IPS DF 6.9 (cell line): Measurements from ENCODE around the gene NTRK3.

Source experiments
- DNase-seq: peaks from one replicate; pipeline ENCODE4 v3.0.0-alpha.2; 2013; ENCODE audit warnings: low read depth, low spot score
- H3K27ac ChIP-seq: one replicate; pipeline ENCODE4 v1.5.1; 2013; ENCODE audit warnings: low read length, control low read depth
- H3K27me3 ChIP-seq: 2 replicates; pipeline ENCODE4 v1.6.1; 2013; ENCODE audit warnings: mild to moderate bottlenecking, low read length; ENCODE audit not compliant: control insufficient read depth, insufficient read depth
- H3K36me3 ChIP-seq: 2 replicates; pipeline ENCODE4 v1.6.1; 2013; ENCODE audit warnings: low read length; ENCODE audit not compliant: control insufficient read depth, insufficient read depth
- H3K4me1 ChIP-seq: 2 replicates; pipeline ENCODE4 v1.6.1; 2013; ENCODE audit warnings: low read length; ENCODE audit not compliant: control insufficient read depth, insufficient read depth
- H3K4me3 ChIP-seq: 2 replicates; pipeline ENCODE4 v1.5.1; 2013; ENCODE audit warnings: mild to moderate bottlenecking, low read length
- H3K9me3 ChIP-seq: 2 replicates; pipeline ENCODE4 v1.6.1; 2013; ENCODE audit warnings: low read length, inconsistent platforms; ENCODE audit not compliant: control insufficient read depth, insufficient read depth
- WGBS: extraction: QIAGEN DNeasy Blood & Tissue Kit; methylation state at CpG from one replicate; pipeline ENCODE4 v1.1.7; 2013; ENCODE audit warnings: mixed read lengths, missing lambda C conversion rate; ENCODE audit not compliant: insufficient read length, insufficient coverage; 5-methylcytosine and 5-hydroxymethylcytosine counted together

Gene NTRK3

GRCh38 chr15:88067331-88067685, 189.2 kb downstream of the NTRK3 start:
- Histone ChIP-seq H3K4me3 (no peak overlapping the region), H3K27me3 (no peaks in the 10 kb centered on the region), H3K4me1 (peaks cover 2% of the 10 kb centered on the region; the same call in 1 of the 2 replicates), H3K9me3 (no peaks in the 10 kb centered on the region), H3K36me3 (no peaks in the 10 kb centered on the region), H3K27ac (no peak overlapping the region)
- WGBS, result no CpG with 5 or more reads among the region's 3 CpGs
- no peak for DNase-seq

- whole genome bisulfite sequencing, result no CpG with 5 or more reads among the region's 4 CpGs
- H3K9me3 ChIP-seq, result no peaks in the 10 kb centered on the region
- H3K4me1 ChIP-seq, result peaks cover 2% of the 10 kb centered on the region; the same call in 1 of the 2 replicates
- H3K27me3 ChIP-seq, result no peaks in the 10 kb centered on the region
- H3K27ac ChIP-seq, result no peak overlapping the region
- H3K36me3 ChIP-seq, result no peaks in the 10 kb centered on the region
- no peak overlapping the region for H3K4me3 ChIP-seq
- DNase-seq, result no peak
Measured at GRCh38 chr15:88066636-88067330, 189.8 kb downstream of the NTRK3 start.

GRCh38 chr15:88061452-88061851, 195.1 kb downstream of the NTRK3 start:
- no peaks in the 10 kb centered on the region for H3K27me3 ChIP-seq
- no peaks in the 10 kb centered on the region for H3K36me3 ChIP-seq
- WGBS, result no CpG with 5 or more reads among the region's 10 CpGs
- no peak for DNase-seq
- no peaks in the 10 kb centered on the region for H3K4me1 ChIP-seq
- H3K9me3 ChIP-seq, result no peaks in the 10 kb centered on the region
- no peak overlapping the region for H3K4me3 ChIP-seq
- H3K27ac ChIP-seq, result no peak overlapping the region

- H3K27me3 ChIP-seq, result no peaks in the 10 kb centered on the region
- H3K4me1 ChIP-seq, result no peaks in the 10 kb centered on the region
- H3K27ac ChIP-seq, result no peak overlapping the region
- no peak overlapping the region for H3K4me3 ChIP-seq
- no peaks in the 10 kb centered on the region for H3K36me3 ChIP-seq
- no peaks in the 10 kb centered on the region for H3K9me3 ChIP-seq
- no CpG with 5 or more reads among the region's 4 CpGs for whole genome bisulfite sequencing
- no peak for DNase-seq
Measured at GRCh38 chr15:88060383-88060782, 196.2 kb downstream of the NTRK3 start.

GRCh38 chr15:88057836-88058235, 198.7 kb downstream of the NTRK3 start:
- no peaks in the 10 kb centered on the region for H3K27me3 ChIP-seq
- H3K4me3 ChIP-seq, result no peak overlapping the region
- no peaks in the 10 kb centered on the region for H3K4me1 ChIP-seq
- WGBS, result no CpG with 5 or more reads among the region's 9 CpGs
- DNase-seq, result no peak
- no peak overlapping the region for H3K27ac ChIP-seq
- no peaks in the 10 kb centered on the region for H3K36me3 ChIP-seq
- H3K9me3 ChIP-seq, result no peaks in the 10 kb centered on the region

GRCh38 chr15:88049506-88049905, 207.0 kb downstream of the NTRK3 start:
- Histone ChIP-seq H3K4me3 (no peak overlapping the region), H3K9me3 (no peaks in the 10 kb centered on the region), H3K4me1 (no peaks in the 10 kb centered on the region; the same call in 1 of the 2 replicates), H3K27ac (no peak overlapping the region), H3K36me3 (no peaks in the 10 kb centered on the region), H3K27me3 (no peaks in the 10 kb centered on the region)
- no CpG with 5 or more reads among the region's 1 CpG for WGBS
- no peak for DNase-seq

GRCh38 chr15:88048755-88049154, 207.8 kb downstream of the NTRK3 start:
- Histone ChIP-seq H3K36me3 (no peaks in the 10 kb centered on the region), H3K27me3 (no peaks in the 10 kb centered on the region), H3K9me3 (no peaks in the 10 kb centered on the region), H3K27ac (no peak overlapping the region), H3K4me1 (no peaks in the 10 kb centered on the region; the same call in 1 of the 2 replicates), H3K4me3 (no peak overlapping the region)
- DNase-seq, result no peak
- WGBS, result no CpG with 5 or more reads among the region's 3 CpGs

GRCh38 chr15:88048237-88048636, 208.3 kb downstream of the NTRK3 start:
- Histone ChIP-seq H3K36me3 (no peaks in the 10 kb centered on the region), H3K4me1 (no peaks in the 10 kb centered on the region; the same call in 1 of the 2 replicates), H3K9me3 (no peaks in the 10 kb centered on the region)

GRCh38 chr15:88046576-88047129, 209.9 kb downstream of the NTRK3 start:
- Histone ChIP-seq H3K4me3 (no peak overlapping the region), H3K4me1 (no peaks in the 10 kb centered on the region; the same call in 1 of the 2 replicates), H3K36me3 (no peaks in the 10 kb centered on the region), H3K27ac (no peak overlapping the region), H3K27me3 (no peaks in the 10 kb centered on the region), H3K9me3 (no peaks in the 10 kb centered on the region)
- no peak for DNase-seq
- no CpG with 5 or more reads among the region's 13 CpGs for WGBS

More at GRCh38 chr15:88048237-88048636, 208.3 kb downstream of the NTRK3 start:
- Histone ChIP-seq H3K4me3 (no peak overlapping the region), H3K27me3 (no peaks in the 10 kb centered on the region), H3K27ac (no peak overlapping the region)
- no peak for DNase-seq
- WGBS, result no CpG with 5 or more reads among the region's 2 CpGs

- H3K4me3 ChIP-seq, result no peak overlapping the region
- DNase-seq, result no peak
- WGBS, result no CpG with 5 or more reads among the region's 1 CpG
Measured at GRCh38 chr15:88043396-88043795, 213.1 kb downstream of the NTRK3 start.

GRCh38 chr15:88042047-88042446, 214.5 kb downstream of the NTRK3 start:
- Histone ChIP-seq H3K27me3 (no peaks in the 10 kb centered on the region), H3K4me1 (no peaks in the 10 kb centered on the region), H3K4me3 (no peak overlapping the region), H3K36me3 (no peaks in the 10 kb centered on the region), H3K9me3 (no peaks in the 10 kb centered on the region), H3K27ac (no peak overlapping the region)
- WGBS, result no CpG with 5 or more reads among the region's 5 CpGs
- no peak for DNase-seq

More at GRCh38 chr15:88043396-88043795, 213.1 kb downstream of the NTRK3 start:
- Histone ChIP-seq H3K9me3 (no peaks in the 10 kb centered on the region), H3K36me3 (no peaks in the 10 kb centered on the region), H3K4me1 (no peaks in the 10 kb centered on the region), H3K27me3 (no peaks in the 10 kb centered on the region), H3K27ac (no peak overlapping the region)
